Measurements from ENCODE around the gene CPT1C.
A peak's percentile ranks its signal among the peaks of the same experiment; 100 is the strongest.

Gene CPT1C

DNA sequence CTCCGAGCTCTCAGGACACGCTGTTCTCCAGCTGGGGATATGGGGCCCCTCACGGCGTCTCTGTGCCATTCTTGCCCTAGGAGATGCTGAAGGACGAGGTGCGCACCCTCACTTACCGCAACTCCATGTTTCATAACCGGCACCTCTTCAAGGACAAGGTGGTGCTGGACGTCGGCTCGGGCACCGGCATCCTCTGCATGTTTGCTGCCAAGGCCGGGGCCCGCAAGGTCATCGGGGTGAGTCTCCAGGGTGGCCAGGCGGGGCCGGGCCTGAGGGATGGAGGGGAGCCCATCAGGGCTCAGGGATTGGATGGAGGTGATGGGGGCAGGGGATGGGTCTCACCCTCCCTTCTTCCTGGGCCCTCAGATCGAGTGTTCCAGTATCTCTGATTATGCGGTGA, 9.1 kb upstream of the CPT1C start:
- DNase-seq (ENCODE audit: low spot score) = no peak

DNA sequence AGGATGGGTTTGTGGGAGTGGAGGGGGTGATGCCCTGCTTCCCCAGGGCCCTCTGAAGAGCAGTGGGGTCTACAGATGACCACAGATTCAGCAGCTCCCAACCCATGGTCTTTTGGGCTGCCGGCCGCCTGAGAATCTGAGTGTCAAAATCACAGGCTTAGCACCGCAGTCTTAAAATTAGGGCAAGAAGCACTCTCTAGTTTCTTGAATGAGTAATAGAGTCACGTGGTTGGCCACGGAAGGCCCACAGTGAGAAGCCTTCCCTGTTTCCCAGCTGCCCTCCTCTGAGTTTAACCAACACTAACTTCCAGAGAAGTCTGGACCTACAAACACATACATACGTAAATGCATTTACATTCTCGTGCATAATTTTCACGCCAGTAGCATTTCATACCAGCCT, 8.6 kb upstream of the CPT1C start:
- DNase-seq (ENCODE audit: low spot score) = no peak

DNA sequence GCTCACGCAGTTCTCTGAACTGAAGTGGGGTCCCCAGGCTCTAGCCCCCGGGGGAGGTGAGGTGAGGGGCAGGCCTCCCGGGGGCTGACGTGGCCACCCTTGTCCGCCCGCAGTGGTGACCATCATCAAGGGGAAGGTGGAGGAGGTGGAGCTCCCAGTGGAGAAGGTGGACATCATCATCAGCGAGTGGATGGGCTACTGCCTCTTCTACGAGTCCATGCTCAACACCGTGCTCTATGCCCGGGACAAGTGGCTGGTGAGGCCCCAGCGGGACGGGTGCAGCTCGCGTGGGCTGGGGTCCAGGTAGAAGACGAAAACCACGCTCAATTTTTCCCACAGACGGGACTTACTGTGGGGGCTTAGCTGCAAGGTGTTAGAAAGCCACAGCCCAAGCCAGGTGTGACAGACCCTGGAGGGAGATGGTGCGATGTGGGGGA, 7.1 kb upstream of the CPT1C start:
- DNase-seq (ENCODE audit: low spot score) = no peak

DNA sequence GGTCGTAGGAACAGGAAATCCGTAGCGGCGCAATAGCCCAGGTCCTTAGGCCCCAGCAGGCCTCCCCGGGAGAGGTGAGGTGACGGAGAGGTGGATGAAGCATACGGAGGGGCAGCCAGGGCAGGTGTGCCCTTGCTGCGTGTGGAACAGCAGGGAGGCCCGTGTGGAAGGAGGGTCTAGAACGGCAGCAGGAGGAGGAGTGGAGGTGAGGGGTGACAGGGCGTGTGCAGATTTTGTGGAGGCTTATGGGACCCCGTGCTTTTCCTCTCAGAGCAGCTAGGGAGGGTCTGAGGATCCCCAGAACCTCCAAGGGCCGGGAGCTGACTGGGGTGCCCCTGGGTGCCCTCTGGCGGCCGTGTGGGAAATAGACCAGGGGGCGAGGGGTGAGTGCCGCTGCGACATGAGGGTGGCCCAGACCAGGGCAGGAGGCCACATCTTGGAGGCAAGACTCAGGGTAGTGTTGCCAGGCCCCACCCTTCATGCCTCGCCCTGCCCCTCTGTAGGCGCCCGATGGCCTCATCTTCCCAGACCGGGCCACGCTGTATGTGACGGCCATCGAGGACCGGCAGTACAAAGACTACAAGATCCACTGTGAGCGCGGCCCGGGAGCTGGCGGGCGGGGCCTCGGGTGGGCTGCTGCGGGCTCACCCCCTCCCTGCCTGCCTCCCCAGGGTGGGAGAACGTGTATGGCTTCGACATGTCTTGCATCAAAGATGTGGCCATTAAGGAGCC, 6.5 kb upstream of the CPT1C start:
- DNase-seq (ENCODE audit: low spot score) = peak; percentile 67

DNA sequence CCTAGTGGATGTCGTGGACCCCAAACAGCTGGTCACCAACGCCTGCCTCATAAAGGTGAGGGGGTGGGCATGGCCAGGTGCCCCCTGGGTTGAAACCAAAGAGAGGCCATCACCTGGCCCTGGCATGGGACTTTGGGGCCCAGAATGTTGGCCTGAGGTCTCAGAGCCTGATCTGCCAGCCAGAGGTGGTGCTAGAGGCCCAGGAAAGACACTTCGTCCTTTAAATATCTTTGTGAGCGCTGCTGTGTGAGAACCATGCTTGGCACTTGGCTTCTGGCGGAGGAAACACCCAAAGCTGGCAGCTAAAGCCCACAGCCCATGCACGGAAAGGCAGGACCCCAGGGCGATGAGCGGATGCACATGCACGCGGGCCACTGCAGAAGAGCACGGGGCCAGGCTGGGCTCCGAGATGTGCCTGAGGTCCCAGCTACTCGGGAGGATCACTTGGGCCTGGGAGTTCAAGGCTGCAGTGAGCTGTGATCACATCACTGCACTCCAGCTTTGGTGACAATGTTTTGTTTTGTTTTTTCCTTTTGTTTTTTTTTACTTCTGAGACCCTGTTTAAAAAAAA, 5.8 kb upstream of the CPT1C start:
- no peak for DNase-seq (ENCODE audit: low spot score)

DNA sequence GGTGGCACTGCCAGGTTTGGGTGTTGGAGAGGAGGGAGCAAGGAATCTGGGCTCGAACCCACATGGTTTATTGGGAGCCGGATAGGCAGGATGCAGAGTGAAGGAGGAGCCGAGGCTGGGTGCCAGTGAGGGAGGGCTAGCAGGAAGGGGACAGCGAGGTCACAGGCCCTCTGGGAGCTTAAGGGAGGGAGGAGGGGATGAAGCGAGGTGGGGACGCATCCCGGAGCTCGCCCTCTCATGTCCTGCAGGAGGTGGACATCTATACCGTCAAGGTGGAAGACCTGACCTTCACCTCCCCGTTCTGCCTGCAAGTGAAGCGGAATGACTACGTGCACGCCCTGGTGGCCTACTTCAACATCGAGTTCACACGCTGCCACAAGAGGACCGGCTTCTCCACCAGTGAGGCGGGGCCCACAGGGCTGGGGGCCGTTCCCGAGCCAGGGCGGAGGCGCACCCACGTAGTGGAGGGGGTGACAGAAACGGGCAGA, 5.0 kb upstream of the CPT1C start:
- no peak for DNase-seq (ENCODE audit: low spot score)

DNA sequence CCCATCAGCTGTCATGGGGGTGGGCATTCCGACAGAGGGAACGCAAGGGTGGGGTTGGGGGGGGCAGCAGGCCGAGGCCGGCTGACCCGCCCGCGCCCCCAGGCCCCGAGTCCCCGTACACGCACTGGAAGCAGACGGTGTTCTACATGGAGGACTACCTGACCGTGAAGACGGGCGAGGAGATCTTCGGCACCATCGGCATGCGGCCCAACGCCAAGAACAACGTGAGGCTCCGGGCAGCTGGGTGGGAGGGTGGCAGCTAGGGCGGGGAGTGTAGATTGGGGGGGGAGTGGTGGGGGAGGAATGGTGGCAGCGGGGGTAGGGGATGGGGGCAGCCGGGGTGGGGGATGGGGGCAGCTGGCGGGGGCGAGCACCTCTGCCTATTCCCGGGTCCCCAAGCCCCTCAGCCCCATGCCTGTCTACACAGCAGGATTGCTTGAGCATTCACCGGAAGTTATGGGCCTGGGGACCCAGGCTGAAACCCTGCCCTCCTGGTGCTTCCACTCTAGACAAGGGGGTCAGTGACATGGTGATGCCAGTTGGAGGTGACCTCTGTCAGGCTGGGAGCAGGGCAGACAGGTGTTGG, 4.3 kb upstream of the CPT1C start:
- no peak for DNase-seq (ENCODE audit: low spot score)

DNA sequence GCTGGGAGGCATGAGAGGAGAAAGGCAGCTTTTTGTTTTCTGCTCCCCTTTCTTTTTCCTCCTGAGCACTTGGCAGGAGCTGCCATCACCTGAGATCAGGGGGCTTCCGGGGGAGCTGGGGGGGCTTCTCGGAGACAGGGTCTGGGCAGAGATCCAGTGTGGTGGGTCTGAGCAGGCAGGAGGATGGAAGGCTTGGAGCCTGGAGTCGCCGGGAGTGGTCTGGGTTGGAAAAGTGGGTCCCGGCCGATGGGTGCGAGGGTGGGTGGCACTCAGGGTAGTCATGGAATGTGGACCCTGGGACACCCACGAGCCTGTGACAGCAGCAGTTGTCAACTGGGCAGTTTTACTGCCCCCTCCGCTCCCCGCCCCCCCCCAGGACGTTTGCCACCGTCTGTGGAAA, 3.8 kb upstream of the CPT1C start:
- DNase-seq (ENCODE audit: low spot score) = no peak

DNA sequence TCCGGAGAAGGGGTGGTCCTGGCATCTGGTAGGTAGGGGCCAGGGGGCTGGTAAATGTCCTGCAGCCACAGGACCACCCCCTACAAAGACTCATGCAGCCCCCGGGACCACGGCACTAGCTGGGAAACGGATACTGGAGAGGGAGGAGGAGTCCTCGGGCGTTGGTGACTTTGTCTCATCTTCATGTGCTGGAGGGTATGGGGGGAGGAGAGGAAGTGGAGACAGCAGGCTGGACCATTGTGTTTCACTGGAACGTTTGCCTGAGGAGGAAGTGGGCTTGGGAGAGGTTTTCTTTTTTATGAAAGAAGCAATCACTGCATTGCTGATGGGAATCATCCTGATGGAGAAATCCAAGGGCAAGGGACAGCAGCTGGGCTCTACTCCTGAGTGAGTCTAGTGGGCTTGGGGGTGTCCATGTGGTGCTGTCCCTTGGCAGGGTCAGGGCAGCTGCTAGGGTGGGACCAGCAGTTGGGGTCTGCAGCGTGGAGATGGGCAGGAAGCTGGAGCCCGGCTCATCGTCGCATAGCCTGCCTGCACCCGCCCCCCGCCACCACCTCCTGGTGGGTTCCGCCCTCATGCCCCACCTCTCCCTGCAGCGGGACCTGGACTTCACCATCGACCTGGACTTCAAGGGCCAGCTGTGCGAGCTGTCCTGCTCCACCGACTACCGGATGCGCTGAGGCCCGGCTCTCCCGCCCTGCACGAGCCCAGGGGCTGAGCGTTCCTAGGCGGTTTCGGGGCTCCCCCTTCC, 3.2 kb upstream of the CPT1C start:
- no peak for DNase-seq (ENCODE audit: low spot score)

DNA sequence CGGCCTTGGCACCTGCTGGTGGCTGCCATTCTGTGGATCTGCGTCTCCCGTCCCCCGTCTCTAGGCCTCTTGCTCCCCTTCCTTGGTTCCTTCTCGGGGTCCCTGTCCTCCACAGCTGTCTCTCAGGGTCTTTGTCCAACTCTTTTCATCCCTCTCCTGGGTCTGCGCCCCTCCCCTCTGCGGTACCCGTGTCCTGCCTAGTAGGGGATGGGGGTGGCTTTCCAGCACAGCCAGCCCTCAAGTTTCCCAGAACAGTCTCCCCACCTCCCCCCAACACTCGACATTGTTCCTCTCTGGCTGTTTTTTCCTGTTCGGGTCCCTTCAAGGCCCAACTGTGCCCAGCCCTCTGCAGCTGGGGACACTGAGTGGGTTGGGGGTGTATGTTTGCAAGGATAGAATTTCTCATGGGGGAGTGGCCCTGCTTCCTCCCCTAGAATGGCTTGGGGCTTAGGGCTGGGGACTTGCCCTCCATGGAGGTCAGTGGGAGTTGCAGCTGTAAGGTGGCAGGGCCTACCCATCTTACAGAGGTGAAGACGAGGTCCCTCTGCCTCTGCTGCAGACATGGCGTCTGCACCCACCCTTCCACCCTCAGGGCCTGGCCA, 2.3 kb upstream of the CPT1C start:
- DNase-seq (ENCODE audit: low spot score) = no peak

DNA sequence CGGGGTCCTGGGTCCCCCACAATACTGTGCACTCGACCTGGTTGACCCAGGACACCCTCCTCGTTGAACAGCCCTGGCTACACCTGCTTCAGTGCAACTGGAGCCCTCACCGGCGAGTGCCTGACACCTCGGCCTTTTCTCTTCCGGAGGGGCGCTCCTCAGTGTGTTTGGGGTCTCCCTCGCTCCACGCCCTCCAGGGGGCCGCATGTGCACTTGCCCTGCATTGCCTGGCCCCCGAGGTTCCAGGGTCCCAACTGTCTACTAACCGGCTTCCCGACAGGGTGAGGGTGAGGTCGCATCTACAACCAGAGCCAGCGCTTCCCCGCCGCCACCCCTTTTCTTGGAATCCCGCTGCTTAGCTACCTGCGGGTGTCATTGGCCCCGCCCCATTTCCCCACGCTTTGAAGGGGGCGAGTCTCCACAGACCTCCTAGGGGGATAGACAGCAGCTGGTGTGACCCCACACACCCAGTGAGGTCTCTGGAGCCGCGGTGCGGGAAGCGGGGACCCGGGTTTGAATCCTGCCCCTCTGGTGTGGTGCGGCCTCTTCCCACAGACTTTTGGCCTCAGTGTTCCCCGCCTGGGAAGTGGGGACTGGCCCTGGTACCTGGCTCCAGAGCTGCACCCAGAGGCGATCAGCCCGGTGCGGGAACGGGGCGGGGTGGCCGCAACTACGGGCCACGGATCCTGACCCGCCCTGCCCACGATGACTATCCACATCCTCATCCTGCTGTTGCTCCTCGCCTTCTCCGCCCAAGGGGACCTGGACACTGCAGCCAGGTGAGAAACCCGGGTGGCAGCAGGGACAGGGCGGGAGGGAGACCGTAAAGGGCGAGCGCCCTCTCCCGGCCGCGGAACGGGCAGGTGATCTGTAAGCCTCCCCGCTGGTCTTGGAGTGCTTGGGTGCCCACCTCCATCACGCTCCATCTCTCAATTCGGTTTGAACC, 1.5 kb upstream of the CPT1C start, which contains the start of gene ADM5:
Gene ADM5, plus strand, starts transcription at position 462 of the 946 bp plus-strand sequence. Its CDS starts 244 bp downstream, at position 706.
- DNase-seq (ENCODE audit: low spot score) = no peak

DNA sequence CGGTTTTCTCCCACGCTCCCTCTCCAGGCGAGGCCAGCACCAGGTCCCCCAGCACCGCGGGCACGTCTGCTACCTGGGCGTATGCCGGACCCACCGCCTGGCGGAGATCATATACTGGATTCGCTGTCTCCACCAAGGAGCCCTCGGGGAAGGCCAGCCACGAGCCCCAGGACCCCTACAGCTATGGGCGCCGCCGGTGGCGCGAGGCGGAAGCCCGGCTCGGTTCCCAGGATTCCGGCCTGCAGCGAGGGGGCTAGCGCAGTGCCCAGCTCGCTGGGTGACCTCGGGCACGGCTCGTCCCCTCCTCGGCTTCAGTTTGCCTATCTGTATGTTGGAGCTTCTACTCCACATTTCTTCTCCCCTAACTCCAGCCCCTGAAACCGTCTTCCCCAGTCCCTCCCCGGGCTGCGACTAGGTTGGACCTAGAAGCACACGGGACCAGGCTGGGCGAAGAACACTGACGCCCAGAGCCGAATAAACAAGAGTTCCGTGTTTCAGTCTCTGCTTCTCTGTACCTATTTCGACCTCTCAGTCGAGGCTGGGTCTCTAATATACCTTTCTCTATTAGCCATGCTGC, 749 bp upstream of the CPT1C start:
- DNase-seq (ENCODE audit: low spot score) = no peak

DNA sequence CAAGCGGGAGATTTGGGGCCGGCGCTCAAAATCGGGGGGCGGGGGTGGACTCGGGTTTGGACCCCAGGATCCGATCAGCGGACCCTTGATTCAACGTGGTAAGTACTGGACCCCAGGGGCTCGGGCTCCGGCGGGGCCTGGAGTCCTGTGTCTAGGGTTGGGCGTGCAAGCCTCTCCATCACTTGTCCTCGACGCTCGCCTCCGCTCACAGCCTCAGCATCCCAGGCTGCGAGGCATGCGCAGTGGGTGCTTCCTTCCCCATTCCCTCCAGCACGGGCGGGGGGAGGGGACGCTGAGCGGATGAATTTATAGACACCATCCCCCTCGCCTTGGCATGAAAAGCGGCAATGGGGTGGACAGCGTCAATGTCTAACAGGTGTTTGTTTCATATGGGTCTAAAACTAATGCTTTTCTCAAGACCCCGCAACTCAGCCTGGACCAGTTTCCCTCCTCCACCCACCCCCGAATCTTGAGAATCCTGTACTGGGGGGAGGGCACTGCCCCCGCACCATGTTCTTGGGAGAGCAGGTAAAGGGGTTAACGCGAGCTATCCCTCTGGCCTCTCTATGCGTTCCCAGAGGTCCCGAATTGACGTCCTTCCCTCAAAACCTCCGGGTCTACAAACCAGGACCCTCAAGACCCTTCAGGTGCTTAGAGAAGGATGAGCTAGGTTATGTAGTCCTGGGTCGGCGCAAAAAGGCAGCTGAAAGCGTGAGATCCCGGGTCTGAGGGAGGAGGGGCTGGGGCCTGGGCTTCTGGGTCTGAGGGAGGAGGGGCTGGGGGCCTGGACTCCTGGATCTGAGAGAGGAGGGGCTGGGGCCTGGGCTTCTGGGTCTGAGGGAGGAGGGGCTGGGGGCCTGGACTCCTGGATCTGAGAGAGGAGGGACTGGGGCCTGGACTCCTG, 579 bp downstream of the CPT1C start:
- DNase-seq (ENCODE audit: low spot score) = no peak

DNA sequence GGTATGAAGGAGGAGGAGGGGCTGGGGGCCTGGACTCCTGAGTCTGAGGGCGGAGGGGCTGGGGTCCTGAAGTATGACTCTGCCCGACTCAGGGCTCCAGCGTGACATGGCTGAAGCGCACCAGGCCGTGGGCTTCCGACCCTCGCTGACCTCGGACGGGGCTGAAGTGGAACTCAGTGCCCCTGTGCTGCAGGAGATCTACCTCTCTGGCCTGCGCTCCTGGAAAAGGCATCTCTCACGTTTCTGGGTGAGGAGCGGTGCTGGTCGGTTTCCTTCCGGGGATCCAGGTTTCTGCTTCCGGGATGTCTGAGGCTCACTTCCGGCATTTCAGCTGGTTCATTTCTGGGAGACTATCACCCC, 1.2 kb downstream of the CPT1C start:
- no peak for DNase-seq (ENCODE audit: low spot score)

DNA sequence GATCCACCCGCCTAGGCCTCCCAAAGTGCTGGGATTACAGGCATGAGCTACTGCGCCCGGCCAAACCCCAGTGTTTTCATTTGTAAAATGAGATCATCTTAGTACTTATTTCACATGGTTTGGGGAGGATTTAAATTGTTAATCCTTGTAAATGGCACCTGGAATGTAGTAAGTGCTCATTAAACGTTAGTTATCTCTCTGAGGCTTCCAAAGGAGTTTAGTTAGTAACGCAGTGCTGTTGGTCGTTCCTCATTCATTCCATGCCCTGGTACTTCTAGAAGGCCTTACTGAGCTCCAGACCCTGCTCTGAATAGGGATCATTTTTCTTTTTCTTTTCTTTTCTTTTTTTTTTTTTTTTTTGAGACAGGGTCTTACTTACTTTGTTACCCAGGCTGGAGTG, 5.2 kb downstream of the CPT1C start:
- no peak for DNase-seq (ENCODE audit: low spot score)

DNA sequence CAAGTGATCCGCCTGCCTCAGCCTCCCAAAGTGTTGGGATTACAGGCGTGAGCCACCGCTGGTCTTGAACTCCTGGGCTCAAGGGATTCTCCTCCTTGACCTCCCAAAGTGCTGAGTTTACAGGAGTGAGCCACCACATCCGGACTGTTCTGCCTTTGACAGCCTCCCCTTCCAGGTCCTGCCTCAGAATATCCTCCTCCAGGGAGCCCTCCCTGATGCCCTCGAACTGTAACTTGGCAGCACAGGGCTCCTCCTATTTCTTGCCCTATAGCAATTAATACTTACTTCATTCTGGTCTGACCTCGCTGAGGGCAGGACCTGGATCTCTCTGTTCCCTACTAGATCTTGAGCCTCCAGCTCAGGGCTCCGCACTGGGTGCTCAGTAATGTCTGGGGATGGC, 5.9 kb downstream of the CPT1C start:
- no peak for DNase-seq (ENCODE audit: low spot score)

DNA sequence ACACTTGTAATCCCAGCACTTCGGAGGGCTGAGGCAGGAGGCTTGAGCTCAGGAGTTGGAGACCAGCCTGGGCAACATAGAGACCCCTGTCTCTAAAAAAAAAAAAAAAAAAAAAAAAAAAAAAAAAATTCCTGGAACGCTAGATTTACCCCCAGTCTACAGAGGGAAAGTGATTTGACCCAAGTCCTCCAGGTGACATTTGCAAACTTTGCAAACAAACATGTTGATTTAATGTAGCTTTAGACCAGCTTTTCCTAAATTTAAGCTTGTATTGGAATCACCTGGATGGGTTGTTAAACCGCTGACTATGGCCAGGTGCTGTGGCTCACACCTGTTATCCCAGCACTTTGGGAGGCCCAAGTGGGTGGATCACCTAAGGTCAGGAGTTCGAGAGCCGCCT, 8.4 kb downstream of the CPT1C start:
- DNase-seq (ENCODE audit: low spot score) = no peak

DNA sequence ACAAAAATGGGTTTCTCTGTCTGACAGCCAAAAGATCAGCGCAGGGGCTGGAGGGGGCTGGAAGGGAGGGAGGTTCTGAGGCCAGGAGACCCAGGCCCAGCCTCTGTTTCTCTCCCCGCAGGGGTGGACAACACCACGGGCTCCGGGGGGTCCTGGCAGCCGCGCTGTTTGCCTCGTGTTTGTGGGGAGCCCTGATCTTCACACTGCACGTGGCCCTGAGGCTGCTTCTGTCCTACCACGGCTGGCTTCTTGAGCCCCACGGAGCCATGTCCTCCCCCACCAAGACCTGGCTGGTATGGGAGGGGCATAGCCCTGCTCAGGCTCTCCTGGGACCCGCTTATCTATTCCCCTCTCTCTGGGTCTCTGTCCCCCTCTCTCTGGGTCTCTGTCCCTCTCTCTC, 9.6 kb downstream of the CPT1C start:
- DNase-seq (ENCODE audit: low spot score) = no peak

DNA sequence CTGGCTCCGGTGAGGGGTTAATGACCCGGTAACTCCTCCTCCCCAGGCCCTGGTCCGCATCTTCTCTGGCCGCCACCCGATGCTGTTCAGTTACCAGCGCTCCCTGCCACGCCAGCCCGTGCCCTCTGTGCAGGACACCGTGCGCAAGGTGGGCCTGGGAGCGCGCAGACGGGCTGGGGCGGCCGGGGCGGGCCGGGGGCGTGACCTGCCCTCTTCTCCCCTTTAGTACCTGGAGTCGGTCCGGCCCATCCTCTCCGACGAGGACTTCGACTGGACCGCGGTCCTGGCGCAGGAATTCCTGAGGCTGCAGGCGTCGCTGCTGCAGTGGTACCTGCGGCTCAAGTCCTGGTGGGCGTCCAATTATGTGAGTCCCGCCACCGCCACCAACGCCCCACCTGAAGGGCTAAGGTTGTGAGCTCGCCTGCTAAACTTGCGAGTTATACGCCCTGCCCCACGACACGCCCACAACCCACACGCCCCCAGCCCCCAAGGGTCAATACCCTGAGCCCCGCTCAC, 10.4 kb downstream of the CPT1C start:
- DNase-seq (ENCODE audit: low spot score) = no peak

Data from HuH-7 (cell line).